K562 (cell line): ENCODE measurements around the gene MED13L. TPM values are rescaled to one million over a fixed set of nuclear protein-coding genes. Genes with fewer than 3 reads are reported as not detected.

Experiments
- CCNT2 ChIP-seq: IDR thresholded peaks from 2 replicates; pipeline ENCODE4 v1.6.1; 2011; ENCODE audit warnings: borderline replicate concordance, low read depth, mild to moderate bottlenecking, moderate library complexity, mixed read lengths, low read length; ENCODE audit not compliant: insufficient read length; ENCODE audit errors: extremely low read depth
- HMG20A ChIP-seq: fragments of 450-650 bp; formaldehyde crosslinking; conservative IDR thresholded peaks from 2 replicates; pipeline ENCODE4 v1.4.0; 2020; ENCODE audit warnings: mild to moderate bottlenecking, mixed read lengths
- NCOR1 ChIP-seq: fragments of 450-650 bp; IDR thresholded peaks from 2 replicates; pipeline ENCODE4 v1.6.1; 2016; ENCODE audit warnings: mild to moderate bottlenecking, moderate library complexity
- OTX1 ChIP-seq: fragments of 450-650 bp; formaldehyde crosslinking; IDR thresholded peaks from 2 replicates; pipeline ENCODE4 v1.4.0; 2022; ENCODE audit warnings: mild to moderate bottlenecking
- PHF21A ChIP-seq: fragments of 450-650 bp; IDR thresholded peaks from 2 replicates; pipeline ENCODE4 v1.6.1; 2017; ENCODE audit warnings: low read depth, borderline replicate concordance
- POLR2H ChIP-seq: IDR thresholded peaks from 2 replicates; pipeline ENCODE4 v1.6.1; 2016; ENCODE audit warnings: missing genetic modification characterization, low read depth, mild to moderate bottlenecking, control low read depth, missing compliant biosample characterization, moderate library complexity
- RBM22 ChIP-seq: fragments of 200-400 bp; formaldehyde crosslinking; IDR thresholded peaks from 2 replicates; pipeline ENCODE4 v1.6.1; 2018; ENCODE audit warnings: low read length, low read depth; ENCODE audit not compliant: poor library complexity, severe bottlenecking
- SIX5 ChIP-seq, 2 experiments: IDR thresholded peaks; 2 replicates each; pipeline ENCODE4 v1.6.1; 2011; ENCODE audit warnings: low read length in 2 of 2, borderline replicate concordance in 1 of 2, low read depth in 1 of 2, mild to moderate bottlenecking in 1 of 2, moderate library complexity in 1 of 2; ENCODE audit not compliant: insufficient read depth in 1 of 2
- TGIF2 ChIP-seq: sonication (generic); formaldehyde crosslinking; IDR thresholded peaks from 2 replicates; pipeline ENCODE4 v1.8.1; 2022; ENCODE audit warnings: mild to moderate bottlenecking, missing genetic modification reagents, moderate library complexity
- U2AF2 ChIP-seq: fragments of 200-400 bp; formaldehyde crosslinking; optimal IDR thresholded peaks from 2 replicates; pipeline ENCODE3; 2017; ENCODE audit warnings: low read depth, mild to moderate bottlenecking, low read length
- ZBTB1 ChIP-seq: sonication (generic); formaldehyde crosslinking; IDR thresholded peaks from 2 replicates; pipeline ENCODE4 v1.8.1; 2023; ENCODE audit warnings: missing genetic modification reagents, low read depth, mild to moderate bottlenecking, borderline replicate concordance
- ZNF347 ChIP-seq: fragments of 450-650 bp; formaldehyde crosslinking; IDR thresholded peaks from 2 replicates; pipeline ENCODE4 v1.4.0; 2020; ENCODE audit warnings: low read depth, mild to moderate bottlenecking, moderate library complexity
- ZNF511 ChIP-seq: sonication (generic); formaldehyde crosslinking; IDR thresholded peaks from 2 replicates; pipeline ENCODE4 v1.8.0; 2022; ENCODE audit warnings: mild to moderate bottlenecking, missing genetic modification reagents
- polyA plus RNA-seq, 8 experiments: library from polyadenylated mRNA; depleted of rRNA in 4 of 8; stranded (reverse) in 5 of 8; unstranded in 3 of 8; fragments of >200 nt; fragmentation: Nextera tagmentation in 2 of 8; fragmentation: Illumina TruSeq in 1 of 8; extraction: Ambion mirVana in 2 of 8; extraction: Trizol in 1 of 8; gene quantifications; 2 replicates each; pipeline versions ENCODE4 v1.2.1 to v1.2.3, GENCODE V29; 2011 to 2014; ENCODE audit warnings: inconsistent platforms in 1 of 8, missing spikeins in 1 of 8
- total RNA-seq, 7 experiments: library from RNA; depleted of rRNA in 6 of 7; stranded (reverse); fragments of >200 nt in 6 of 7; fragmentation: Illumina TruSeq in 2 of 7; extraction: Trizol in 2 of 7; gene quantifications; 2 replicates each; pipeline versions ENCODE4 v1.2.1 to v1.2.3, GENCODE V29; 2011 to 2021; ENCODE audit warnings: low replicate concordance in 1 of 7
- TF ChIP-seq, protein P1 (sequence below): sonication (generic); formaldehyde crosslinking; IDR thresholded peaks from 2 replicates; pipeline ENCODE4 v1.8.1; 2023; ENCODE audit warnings: mild to moderate bottlenecking, missing genetic modification reagents

Gene MED13L
- total and polyA plus RNA-seq, 9 of the 15 experiments (the other 6 are each of a cell fraction or from before 2014, with no cell fraction given), result 13.4 to 90.3 (median 36.9) TPM

- no peak for TF ChIP-seq ZNF511 (CRISPR knock-in tag)
- TF ChIP-seq SIX5 (IDR thresholded peaks at IDR 0.05; ENCODE audit: borderline replicate concordance in 1 of 2, insufficient read depth in 1 of 2, low read depth in 1 of 2, low read length in 2 of 2), result no peak
- peak; percentile 65 for TF ChIP-seq CCNT2
- TF ChIP-seq, protein P1, sequence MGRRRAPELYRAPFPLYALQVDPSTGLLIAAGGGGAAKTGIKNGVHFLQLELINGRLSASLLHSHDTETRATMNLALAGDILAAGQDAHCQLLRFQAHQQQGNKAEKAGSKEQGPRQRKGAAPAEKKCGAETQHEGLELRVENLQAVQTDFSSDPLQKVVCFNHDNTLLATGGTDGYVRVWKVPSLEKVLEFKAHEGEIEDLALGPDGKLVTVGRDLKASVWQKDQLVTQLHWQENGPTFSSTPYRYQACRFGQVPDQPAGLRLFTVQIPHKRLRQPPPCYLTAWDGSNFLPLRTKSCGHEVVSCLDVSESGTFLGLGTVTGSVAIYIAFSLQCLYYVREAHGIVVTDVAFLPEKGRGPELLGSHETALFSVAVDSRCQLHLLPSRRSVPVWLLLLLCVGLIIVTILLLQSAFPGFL (CRISPR knock-in tag), result no peak
- TF ChIP-seq ZBTB1 (CRISPR knock-in tag), result no peak
- no peak for TF ChIP-seq U2AF2
- no peak for TF ChIP-seq NCOR1
- no peak for TF ChIP-seq HMG20A
- TF ChIP-seq OTX1 (CRISPR knock-in tag), result no peak
- no peak for TF ChIP-seq RBM22
- no peak for TF ChIP-seq TGIF2 (CRISPR knock-in tag)
- TF ChIP-seq ZNF347 (CRISPR knock-in tag), result no peak
- no peak for TF ChIP-seq PHF21A
- peak; percentile 68 for TF ChIP-seq POLR2H (tag)
These were observed at the start of gene MED13L (continued) for GRCh38 chr12:116277467-116278278.
